GM12892 (cell line): ENCODE data around the gene ZBTB8OS. TPM values are rescaled to one million over a fixed set of nuclear protein-coding genes. Genes with fewer than 3 reads are reported as not detected.
A peak's percentile ranks its signal among the peaks of the same experiment; 100 is the strongest.
"Not testable (repeated sequence)": the region's sequence is repeated elsewhere in the genome, so short reads cannot be mapped to it uniquely, and the experiment has no call there.

ENCODE experiments used
- DNase-seq: peaks from one replicate; pipeline ENCODE4 v3.0.0; 2011; ENCODE audit not compliant: insufficient read length
- FAIRE-seq: peaks from 2 replicates; lab custom pipeline; 2011; peaks lifted over from hg19 to GRCh38; lab: Jason Lieb, UNC
- POLR2A ChIP-seq: IDR thresholded peaks from 2 replicates; pipeline ENCODE4 v1.6.1; 2011; ENCODE audit warnings: low read depth, low read length, control low read depth
- POLR2AphosphoS5 ChIP-seq: IDR thresholded peaks from 2 replicates; pipeline ENCODE4 v1.6.1; 2011; ENCODE audit warnings: low read depth, low read length, control low read depth
- TAF1 ChIP-seq: IDR thresholded peaks from 2 replicates; pipeline ENCODE4 v1.6.1; 2011; ENCODE audit warnings: low read depth, mild to moderate bottlenecking, control low read depth, low read length, borderline replicate concordance
- polyA plus RNA-seq: library from polyadenylated mRNA; unstranded; fragments of >200 nt; gene quantifications from one replicate; pipeline ENCODE4 v1.2.1, GENCODE V29; 2012; ENCODE audit warnings: missing spikeins, inconsistent platforms; ENCODE audit not compliant: missing spikeins

ZBTB8OS gene
- polyA plus RNA-seq = 161 TPM

DNA sequence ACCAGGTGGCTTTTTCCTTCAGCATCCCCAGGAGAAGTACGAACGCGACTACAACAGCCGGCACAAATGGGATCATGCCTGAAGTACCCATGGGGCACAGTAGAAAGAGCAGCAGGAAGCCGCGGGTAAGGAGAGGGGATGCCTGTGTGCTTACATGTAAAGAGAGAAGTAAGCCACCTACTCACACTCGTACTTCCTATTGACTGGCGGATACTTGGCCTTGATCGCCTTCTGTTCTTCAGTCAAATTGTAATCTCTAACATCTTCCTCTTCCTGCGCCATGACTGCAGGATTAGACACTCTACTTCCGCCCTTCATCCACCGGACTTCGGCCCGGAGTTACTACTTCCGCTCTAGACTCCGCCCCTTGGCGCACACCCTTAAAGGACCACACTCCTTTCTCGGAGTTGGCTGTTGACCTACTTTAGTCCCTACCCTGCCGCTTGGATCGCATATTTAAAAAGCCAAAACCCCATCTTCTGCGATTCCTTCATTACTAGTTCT is at the start of gene ZBTB8OS:
ZBTB8OS (minus strand) TSS at position 303 of the 504 bp plus-strand sequence; CDS start at position 282, 21 bp downstream.
- DNase-seq (peak; percentile 68), FAIRE-seq (no peak)
- TF ChIP-seq POLR2A = peak; percentile 94
- peak; percentile 97 for TF ChIP-seq POLR2AphosphoS5
- peak; percentile 77; the same call in 1 of the 2 replicates for TF ChIP-seq TAF1

DNA sequence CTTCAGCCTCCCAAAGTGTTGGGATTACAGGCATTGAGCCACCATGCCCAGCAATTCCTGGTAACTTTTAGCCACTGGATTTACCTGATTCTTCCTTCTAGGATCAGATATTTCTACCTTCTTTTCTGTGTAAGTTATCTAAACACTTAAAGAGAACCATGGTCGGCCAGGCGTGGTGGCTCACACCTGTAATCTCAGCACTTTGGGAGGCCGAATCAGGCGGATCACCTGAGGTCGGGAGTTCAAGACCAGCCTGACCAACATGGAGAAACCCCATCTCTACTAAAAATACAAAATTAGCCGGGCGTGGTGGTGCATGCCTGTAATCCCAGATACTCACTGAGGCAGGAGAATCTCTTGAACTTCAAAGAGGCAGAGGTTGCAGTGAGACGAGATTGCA is 46.6 kb upstream of the ZBTB8OS start:
- not testable (repeated sequence) for FAIRE-seq, DNase-seq

DNA sequence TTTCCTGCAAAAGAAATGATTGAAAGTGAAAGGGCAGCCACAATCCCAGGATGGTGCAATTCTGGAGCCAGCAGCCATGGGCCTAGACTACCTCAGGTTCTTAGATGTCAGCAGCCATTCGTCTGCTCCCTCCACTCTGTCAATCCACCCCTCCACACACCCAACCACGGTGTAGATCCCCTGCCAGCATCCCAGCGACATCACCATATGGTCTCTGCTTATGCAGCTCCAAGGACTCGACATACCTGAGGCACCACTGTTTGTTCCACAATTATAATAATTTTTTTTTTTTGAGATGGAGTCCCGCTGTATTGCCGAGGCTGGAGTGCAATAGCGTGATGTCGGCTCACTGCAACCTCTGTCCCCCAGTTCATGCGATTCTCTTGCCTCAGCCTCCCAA is 45.7 kb upstream of the ZBTB8OS start:
- DNase-seq (no peak), FAIRE-seq (no peak)
- no peak for TF ChIP-seq POLR2A
- no peak for TF ChIP-seq POLR2AphosphoS5
- TF ChIP-seq TAF1 = no peak

DNA sequence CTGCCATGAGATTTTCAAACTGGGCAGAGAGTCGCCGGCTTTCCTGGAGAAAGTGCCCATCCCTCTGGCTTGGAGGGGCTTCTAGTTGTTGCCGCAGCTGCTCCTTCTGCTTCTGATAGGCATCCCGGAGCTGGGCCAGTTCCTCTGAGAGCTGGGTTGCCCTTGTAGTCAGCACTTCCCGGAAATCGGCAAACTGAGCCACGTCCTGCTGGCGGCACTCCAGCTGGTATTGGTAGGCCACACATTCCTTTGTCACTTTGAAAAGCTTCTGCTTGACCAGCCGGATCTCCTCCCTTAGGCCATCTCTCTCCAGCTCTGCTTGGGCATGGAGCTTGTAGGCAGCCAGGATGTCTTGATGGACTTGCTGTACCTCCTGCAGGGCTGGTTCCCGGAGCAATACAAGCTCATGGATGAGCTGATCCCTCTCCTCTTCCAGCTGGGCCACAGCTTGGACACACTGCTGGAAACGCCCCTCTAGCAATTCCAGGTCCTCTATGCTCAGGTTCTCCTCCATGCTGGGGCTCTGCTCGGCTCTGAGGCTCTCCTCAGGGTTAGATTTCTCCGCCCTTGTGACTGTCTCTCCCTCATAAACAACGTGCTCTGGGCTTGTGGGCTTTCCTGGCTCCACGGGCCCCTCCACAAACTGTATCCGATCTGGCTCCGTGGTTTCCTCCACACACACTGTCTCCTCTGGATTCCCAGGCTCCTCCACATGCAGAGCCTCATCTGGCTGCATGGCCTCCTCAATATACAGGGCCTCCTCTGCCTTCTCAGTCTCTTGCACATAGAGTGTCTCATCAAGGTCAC is 45.0 kb upstream of the ZBTB8OS start:
- TF ChIP-seq TAF1 (no peak), POLR2A (no peak), POLR2AphosphoS5 (no peak)
- DNase-seq = no peak
- FAIRE-seq = no peak

DNA sequence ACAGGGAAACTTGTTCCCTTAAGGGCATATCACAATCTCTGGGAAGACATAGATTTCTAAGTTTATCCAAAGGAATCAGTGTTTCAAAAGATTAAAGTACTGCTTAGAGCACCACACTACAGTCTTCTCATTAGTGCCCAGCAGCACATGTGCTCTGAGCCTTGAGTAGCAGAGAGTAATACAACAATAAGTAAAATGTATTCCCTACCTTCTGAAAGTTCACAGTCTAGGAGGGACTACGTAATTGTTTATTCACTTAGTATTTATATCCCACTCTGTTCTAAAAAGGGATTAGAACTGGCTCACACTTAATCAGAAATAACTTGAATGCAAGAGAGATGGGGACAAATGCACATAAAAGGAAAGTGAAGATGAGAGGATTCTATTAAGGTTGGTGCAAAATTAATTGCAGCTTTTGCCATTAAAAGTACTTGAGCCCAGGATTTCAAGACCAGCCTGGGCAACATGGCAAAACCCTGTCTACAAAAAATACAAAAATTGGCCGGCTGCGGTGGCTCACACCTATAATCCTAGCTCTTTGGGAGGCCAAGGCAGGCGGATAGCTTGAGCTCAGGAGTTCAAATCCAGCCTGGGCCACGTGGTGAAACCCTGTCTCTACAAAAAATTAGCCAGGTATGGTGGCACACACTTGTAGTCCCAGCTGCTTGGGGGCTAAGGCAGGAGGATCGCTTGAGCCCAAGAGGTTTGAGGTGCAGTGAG is 43.3 kb upstream of the ZBTB8OS start:
- no peak for FAIRE-seq
- DNase-seq = no peak
- TF ChIP-seq POLR2AphosphoS5 = no peak
- TF ChIP-seq POLR2A = no peak
- no peak for TF ChIP-seq TAF1

GRCh38 chr1:32686387-32686786 is 36.0 kb upstream of the ZBTB8OS start:
- TF ChIP-seq POLR2AphosphoS5 = no peak
- TF ChIP-seq POLR2A = no peak
- TF ChIP-seq TAF1 = no peak
- FAIRE-seq (peak; percentile 21), DNase-seq (no peak)

DNA sequence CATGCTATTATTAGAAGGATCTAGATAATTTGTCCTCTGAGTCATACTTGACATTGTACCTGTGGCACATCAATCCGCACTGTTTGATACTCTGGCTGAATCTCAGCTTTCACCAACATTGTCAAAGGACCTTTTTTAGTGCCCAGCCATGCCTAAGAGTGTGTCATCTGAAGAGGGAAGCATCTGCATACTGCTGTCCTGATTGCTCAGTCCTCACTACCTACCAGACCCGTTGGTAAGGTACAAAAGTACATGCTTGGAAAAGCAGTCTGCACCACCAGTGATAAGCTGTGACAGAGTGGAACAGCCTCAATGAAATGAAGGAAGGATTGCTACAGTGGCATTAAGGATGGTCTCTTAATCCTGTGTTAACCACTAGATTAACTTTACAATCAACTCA is 35.1 kb upstream of the ZBTB8OS start:
- DNase-seq (no peak), FAIRE-seq (no peak)
- TF ChIP-seq TAF1 = no peak
- TF ChIP-seq POLR2A = no peak
- TF ChIP-seq POLR2AphosphoS5 = no peak

DNA sequence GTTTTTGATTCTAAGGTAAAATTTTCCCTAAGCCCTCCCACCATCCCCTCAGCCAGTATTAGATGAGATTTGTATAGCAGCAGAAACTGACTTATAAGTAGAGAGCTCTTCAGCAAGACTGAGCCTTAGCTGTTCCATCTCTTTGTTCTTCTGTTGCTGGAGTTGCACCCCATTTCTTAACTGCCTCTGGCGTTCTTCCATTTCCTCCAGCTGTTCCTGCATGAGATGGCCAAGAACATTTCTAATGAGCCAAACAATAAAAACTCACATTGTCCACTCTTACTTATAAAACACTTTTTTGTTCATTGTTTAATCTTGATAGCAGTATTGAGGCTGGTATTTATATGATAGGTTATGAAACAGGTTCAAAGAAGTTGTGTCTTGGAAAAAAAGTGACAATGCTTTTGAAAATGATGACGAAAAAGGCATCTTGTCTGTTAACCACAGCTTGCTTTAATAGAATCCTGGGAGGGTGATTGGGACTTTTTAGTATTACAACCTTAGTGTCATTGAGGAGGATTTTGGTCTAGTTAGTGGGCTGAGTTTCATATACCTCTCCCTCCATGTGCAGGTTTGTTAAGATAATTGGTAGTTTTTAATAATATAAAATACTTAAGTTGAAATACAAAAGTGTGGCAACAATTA is 33.9 kb upstream of the ZBTB8OS start:
- FAIRE-seq = no peak
- DNase-seq = no peak
- no peak; the same call in 1 of the 2 replicates for TF ChIP-seq POLR2A
- no peak for TF ChIP-seq TAF1
- no peak for TF ChIP-seq POLR2AphosphoS5

DNA sequence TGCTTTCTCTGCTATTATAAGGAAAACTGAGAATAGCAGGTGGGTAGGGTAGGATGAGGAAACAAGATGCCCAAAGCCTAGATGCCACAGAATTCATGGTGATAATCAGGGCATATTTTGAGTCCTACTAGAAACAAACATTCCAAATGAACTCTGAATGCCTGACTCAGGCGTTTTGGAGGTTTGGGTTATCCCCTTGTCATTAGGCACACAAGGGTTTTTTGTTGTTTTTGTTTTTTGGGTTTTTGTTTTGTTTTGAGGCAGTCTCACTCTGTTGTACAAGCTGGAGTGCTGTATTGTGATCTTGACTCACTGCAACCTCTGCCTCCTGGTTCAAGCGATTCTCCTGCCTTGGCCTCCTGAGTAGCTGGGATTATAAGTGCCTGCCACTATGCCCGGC is 33.0 kb upstream of the ZBTB8OS start:
- DNase-seq = no peak
- FAIRE-seq = no peak

DNA sequence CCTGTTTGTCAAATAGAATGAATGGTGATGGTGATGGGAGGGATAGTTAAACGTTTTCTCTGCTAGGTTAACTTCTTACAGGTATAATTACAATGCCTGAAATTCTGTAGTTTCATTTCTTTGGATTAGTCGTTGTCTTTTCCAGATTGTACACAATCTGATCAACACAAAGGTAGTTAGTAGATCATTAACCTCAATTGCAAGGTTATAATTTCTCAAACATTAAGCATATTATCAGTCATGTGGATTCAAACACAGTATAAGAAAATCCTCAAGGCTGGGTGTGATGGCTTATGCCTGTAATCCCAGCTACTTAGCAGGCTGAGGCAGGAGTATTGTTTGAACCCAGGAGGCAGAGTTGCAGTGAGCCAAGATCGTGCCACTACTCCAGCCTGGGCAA is 31.6 kb upstream of the ZBTB8OS start:
- TF ChIP-seq TAF1 (no peak), POLR2AphosphoS5 (no peak), POLR2A (no peak)
- DNase-seq (no peak), FAIRE-seq (no peak)

More for the DNA sequence above, 33.0 kb upstream of the ZBTB8OS start:
- TF ChIP-seq POLR2AphosphoS5 (0 out of 2 replicates have a peak, but pooled peaks have one; percentile 44), POLR2A (no peak)

- DNase-seq (no peak), FAIRE-seq (no peak)
- TF ChIP-seq POLR2AphosphoS5 (no peak), POLR2A (no peak), TAF1 (no peak)
Observed at GRCh38 chr1:32681509-32681908, 31.2 kb upstream of the ZBTB8OS start.
